ENCODE data around the gene PRR5L.
A peak's percentile ranks its signal among the peaks of the same experiment; 100 is the strongest.

PRR5L gene

GRCh38 chr11:36251823-36252222, 44.3 kb upstream of the PRR5L start:
- Histone ChIP-seq H3K18ac (ENCODE audit: low read depth in 1 of 2, low read length in 2 of 2) (no peak overlapping the region), H3K14ac (ENCODE audit: low read length in 2 of 2) (no peak overlapping the region), H3K4ac (ENCODE audit: low read depth in 1 of 2, low read length in 2 of 2) (no peak overlapping the region), H2AK5ac (ENCODE audit: low read length, severe bottlenecking) (peak overlapping the region; percentile 93), H2BK15ac (ENCODE audit: low read depth, poor library complexity, severe bottlenecking) (no peak overlapping the region), H4K8ac (ENCODE audit: low read length) (no peak overlapping the region), H3K79me1 (replicated peaks; ENCODE audit: low read length, poor library complexity, severe bottlenecking) (no peaks in the 10 kb centered on the region), H2AFZ (ENCODE audit: low read depth, low read length) (no peak overlapping the region), H3K4me3 (ENCODE audit: insufficient read depth in 1 of 2, low read depth in 1 of 2, low read length in 2 of 2) (no peak overlapping the region), H3K4me1 (ENCODE audit: control insufficient read depth, insufficient read depth, low read depth, low read length) (peaks cover 5% of the 10 kb centered on the region), H3K4me2 (ENCODE audit: low read length, poor library complexity, severe bottlenecking) (no peak overlapping the region), H3K23ac (ENCODE audit: low read length in 2 of 2) (no peak overlapping the region), H3K9ac (ENCODE audit: low read length) (no peak overlapping the region), H3K9me3 (ENCODE audit: control insufficient read depth, low read length) (peaks cover 16% of the 10 kb centered on the region), H3K36me3 (ENCODE audit: control insufficient read depth in 1 of 2, insufficient read depth in 2 of 2, low read depth in 1 of 2, low read length in 2 of 2) (no peaks in the 10 kb centered on the region), H2BK12ac (ENCODE audit: low read length in 2 of 2) (no peak overlapping the region), H3K27me3 (ENCODE audit: control insufficient read depth in 1 of 2, insufficient read depth in 1 of 2, low read length in 2 of 2) (peaks cover 0 to 4% of the 10 kb centered on the region in 2 experiments), H4K91ac (ENCODE audit: low read length) (no peak overlapping the region), H2BK5ac (ENCODE audit: low read depth, low read length, poor library complexity, severe bottlenecking) (no peak overlapping the region), H3K27ac (ENCODE audit: low read length, poor library complexity, severe bottlenecking) (no peak overlapping the region), H2BK120ac (ENCODE audit: low read depth, low read length) (no peak overlapping the region)
- no peak for DNase-seq
- 64% methylated on average over 2 of the region's 2 CpGs for WGBS

GRCh38 chr11:36253238-36253637, 42.9 kb upstream of the PRR5L start:
- Histone ChIP-seq H3K4me2 (ENCODE audit: low read length, poor library complexity, severe bottlenecking) (no peak overlapping the region), H4K8ac (ENCODE audit: low read length) (no peak overlapping the region), H3K9me3 (ENCODE audit: control insufficient read depth, low read length) (peaks cover 16% of the 10 kb centered on the region), H3K27ac (ENCODE audit: low read length, poor library complexity, severe bottlenecking) (no peak overlapping the region), H2BK120ac (ENCODE audit: low read depth, low read length) (no peak overlapping the region), H3K23ac (ENCODE audit: low read length in 2 of 2) (no peak overlapping the region), H3K4me1 (ENCODE audit: control insufficient read depth, insufficient read depth, low read depth, low read length) (peaks cover 11% of the 10 kb centered on the region), H2AFZ (ENCODE audit: low read depth, low read length) (no peak overlapping the region), H3K18ac (ENCODE audit: low read depth in 1 of 2, low read length in 2 of 2) (no peak overlapping the region), H3K14ac (ENCODE audit: low read length in 2 of 2) (no peak overlapping the region), H3K9ac (ENCODE audit: low read length) (no peak overlapping the region), H3K4me3 (ENCODE audit: insufficient read depth in 1 of 2, low read depth in 1 of 2, low read length in 2 of 2) (no peak overlapping the region), H2BK5ac (ENCODE audit: low read depth, low read length, poor library complexity, severe bottlenecking) (no peak overlapping the region), H2BK15ac (ENCODE audit: low read depth, poor library complexity, severe bottlenecking) (no peak overlapping the region), H2BK12ac (ENCODE audit: low read length in 2 of 2) (no peak overlapping the region), H4K91ac (ENCODE audit: low read length) (no peak overlapping the region), H2AK5ac (ENCODE audit: low read length, severe bottlenecking) (no peak overlapping the region), H3K79me1 (replicated peaks; ENCODE audit: low read length, poor library complexity, severe bottlenecking) (no peaks in the 10 kb centered on the region), H3K4ac (ENCODE audit: low read depth in 1 of 2, low read length in 2 of 2) (no peak overlapping the region), H3K36me3 (ENCODE audit: control insufficient read depth in 1 of 2, insufficient read depth in 2 of 2, low read depth in 1 of 2, low read length in 2 of 2) (no peaks in the 10 kb centered on the region), H3K27me3 (ENCODE audit: control insufficient read depth in 1 of 2, insufficient read depth in 1 of 2, low read length in 2 of 2) (peaks cover 0 to 9% of the 10 kb centered on the region in 2 experiments)
- 61% methylated on average over 5 of the region's 5 CpGs for WGBS
- DNase-seq, result no peak

- Histone ChIP-seq H2BK12ac (ENCODE audit: low read length in 2 of 2) (no peak overlapping the region), H3K14ac (ENCODE audit: low read length in 2 of 2) (no peak overlapping the region), H3K4me2 (ENCODE audit: low read length, poor library complexity, severe bottlenecking) (no peak overlapping the region), H3K18ac (ENCODE audit: low read depth in 1 of 2, low read length in 2 of 2) (no peak overlapping the region), H3K4ac (ENCODE audit: low read depth in 1 of 2, low read length in 2 of 2) (no peak overlapping the region), H3K36me3 (ENCODE audit: control insufficient read depth in 1 of 2, insufficient read depth in 2 of 2, low read depth in 1 of 2, low read length in 2 of 2) (no peaks in the 10 kb centered on the region), H3K23ac (ENCODE audit: low read length in 2 of 2) (no peak overlapping the region), H3K9ac (ENCODE audit: low read length) (no peak overlapping the region), H4K8ac (ENCODE audit: low read length) (no peak overlapping the region), H3K4me1 (ENCODE audit: control insufficient read depth, insufficient read depth, low read depth, low read length) (peaks cover 17% of the 10 kb centered on the region), H2AFZ (ENCODE audit: low read depth, low read length) (no peak overlapping the region), H3K4me3 (ENCODE audit: insufficient read depth in 1 of 2, low read depth in 1 of 2, low read length in 2 of 2) (no peak overlapping the region), H3K27me3 (ENCODE audit: control insufficient read depth in 1 of 2, insufficient read depth in 1 of 2, low read length in 2 of 2) (peaks cover 0 to 12% of the 10 kb centered on the region in 2 experiments), H4K91ac (ENCODE audit: low read length) (no peak overlapping the region), H3K79me1 (replicated peaks; ENCODE audit: low read length, poor library complexity, severe bottlenecking) (no peaks in the 10 kb centered on the region), H3K9me3 (ENCODE audit: control insufficient read depth, low read length) (peaks cover 16% of the 10 kb centered on the region), H2BK5ac (ENCODE audit: low read depth, low read length, poor library complexity, severe bottlenecking) (no peak overlapping the region), H2BK15ac (ENCODE audit: low read depth, poor library complexity, severe bottlenecking) (no peak overlapping the region), H2BK120ac (ENCODE audit: low read depth, low read length) (no peak overlapping the region), H3K27ac (ENCODE audit: low read length, poor library complexity, severe bottlenecking) (no peak overlapping the region), H2AK5ac (ENCODE audit: low read length, severe bottlenecking) (no peak overlapping the region)
- WGBS, result 100% methylated on average over 1 of the region's 1 CpG
- no peak for DNase-seq
Observed at GRCh38 chr11:36254713-36255112, 41.4 kb upstream of the PRR5L start.

GRCh38 chr11:36257351-36257750, 38.7 kb upstream of the PRR5L start:
- Histone ChIP-seq H4K91ac (ENCODE audit: low read length) (no peak overlapping the region), H3K23ac (ENCODE audit: low read length in 2 of 2) (no peak overlapping the region)
- WGBS, result 66% methylated on average over 5 of the region's 5 CpGs

More at GRCh38 chr11:36257351-36257750, 38.7 kb upstream of the PRR5L start:
- no peaks in the 10 kb centered on the region for H3K36me3 ChIP-seq (ENCODE audit: control insufficient read depth in 1 of 2, insufficient read depth in 2 of 2, low read depth in 1 of 2, low read length in 2 of 2)
- no peak overlapping the region for H3K27ac ChIP-seq (ENCODE audit: low read length, poor library complexity, severe bottlenecking)
- no peak overlapping the region for H3K18ac ChIP-seq (ENCODE audit: low read depth in 1 of 2, low read length in 2 of 2)
- H2AK5ac ChIP-seq (ENCODE audit: low read length, severe bottlenecking), result no peak overlapping the region
- H3K4ac ChIP-seq (ENCODE audit: low read depth in 1 of 2, low read length in 2 of 2), result no peak overlapping the region
- no peak overlapping the region for H2BK120ac ChIP-seq (ENCODE audit: low read depth, low read length)
- DNase-seq, result peak; percentile 63
- peaks cover 13% of the 10 kb centered on the region for H3K4me1 ChIP-seq (ENCODE audit: control insufficient read depth, insufficient read depth, low read depth, low read length)
- peaks cover 6% of the 10 kb centered on the region for H3K9me3 ChIP-seq (ENCODE audit: control insufficient read depth, low read length)
- H4K8ac ChIP-seq (ENCODE audit: low read length), result no peak overlapping the region
- H2BK5ac ChIP-seq (ENCODE audit: low read depth, low read length, poor library complexity, severe bottlenecking), result no peak overlapping the region
- no peak overlapping the region for H3K4me2 ChIP-seq (ENCODE audit: low read length, poor library complexity, severe bottlenecking)
- H2BK15ac ChIP-seq (ENCODE audit: low read depth, poor library complexity, severe bottlenecking), result no peak overlapping the region
- H3K9ac ChIP-seq (ENCODE audit: low read length), result no peak overlapping the region
- no peak overlapping the region for H3K14ac ChIP-seq (ENCODE audit: low read length in 2 of 2)
- no peak overlapping the region for H2AFZ ChIP-seq (ENCODE audit: low read depth, low read length)
- H2BK12ac ChIP-seq (ENCODE audit: low read length in 2 of 2), result no peak overlapping the region
- H3K4me3 ChIP-seq (ENCODE audit: insufficient read depth in 1 of 2, low read depth in 1 of 2, low read length in 2 of 2), result no peak overlapping the region
- H3K27me3 ChIP-seq (ENCODE audit: control insufficient read depth in 1 of 2, insufficient read depth in 1 of 2, low read length in 2 of 2), result peaks cover 0 to 30% of the 10 kb centered on the region in 2 experiments
- H3K79me1 ChIP-seq (replicated peaks; ENCODE audit: low read length, poor library complexity, severe bottlenecking), result no peaks in the 10 kb centered on the region

Measured in mesenchymal stem cell (in vitro differentiated cells and primary cell).